Measurements from ENCODE around the gene MPEG1.

GRCh38 chr11:59173080-59173963 lies 39.4 kb downstream of the MPEG1 start:
- no peak for TF ChIP-seq CTCF (IDR thresholded peaks at IDR 0.05)
- no peak for TF ChIP-seq RARB (CRISPR knock-in tag; IDR thresholded peaks at IDR 0.05)
- no peak for TF ChIP-seq MAFK (IDR thresholded peaks at IDR 0.05; ENCODE audit: partially characterized antibody)
- TF ChIP-seq MAZ (IDR thresholded peaks at IDR 0.05; ENCODE audit: borderline replicate concordance, low read depth, low read length) = no peak
- TF ChIP-seq MAX (IDR thresholded peaks at IDR 0.05) = no peak
- no peak for TF ChIP-seq HOXA7 (CRISPR knock-in tag; IDR thresholded peaks at IDR 0.05)
- TF ChIP-seq JUN (IDR thresholded peaks at IDR 0.05) = no peak
- TF ChIP-seq EP300 (IDR thresholded peaks at IDR 0.05) = no peak
- TF ChIP-seq BCL3 (IDR thresholded peaks at IDR 0.05) = no peak
